GM21786 (cell line): ENCODE results near the gene RUVBL2.
"Not testable (repeated sequence)": the region's sequence is repeated elsewhere in the genome, so short reads cannot be mapped to it uniquely, and the experiment has no call there.

Source experiments
- ATAC-seq: cut with Tn5 transposase; IDR thresholded peaks from one replicate; pipeline ENCODE4 v1.9.1; 2021; ENCODE audit not compliant: unreplicated experiment

RUVBL2 gene

DNA sequence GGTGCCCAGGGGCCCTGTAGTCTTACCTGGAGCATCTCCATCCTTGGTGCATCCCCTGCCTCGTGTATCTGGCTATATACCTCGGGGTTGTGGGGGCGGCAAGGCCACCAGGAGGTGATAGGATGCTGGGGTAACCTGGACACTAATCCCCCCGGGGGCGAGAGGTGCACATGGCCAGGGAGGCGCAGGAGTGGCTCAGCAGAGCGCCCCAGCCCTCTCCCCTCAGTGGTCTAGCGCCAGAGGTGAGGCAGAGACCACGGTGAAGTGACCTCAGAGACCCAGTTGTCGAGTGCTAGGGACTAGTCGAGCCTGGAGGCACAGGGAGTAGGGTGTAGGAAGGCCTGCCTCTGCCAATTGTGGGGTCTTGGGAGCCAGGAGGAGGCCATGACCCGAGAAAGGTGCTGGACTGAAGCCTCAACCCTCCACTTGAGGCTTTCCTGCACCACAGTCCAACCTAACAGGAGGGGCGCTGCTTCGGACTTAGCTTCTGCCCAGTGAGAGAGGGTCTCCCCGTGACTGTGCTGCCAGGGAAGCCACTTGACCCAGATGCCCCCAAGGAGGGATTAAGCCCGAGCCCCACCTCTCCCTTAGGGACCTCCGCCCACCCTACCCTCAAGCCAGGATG lies 23.5 kb downstream of the RUVBL2 start, which contains the start of gene LHB:
LHB (minus strand) TSS at position 51 of the 625 bp plus-strand sequence; CDS start at position 41, 10 bp downstream.
- ATAC-seq = no peak

DNA sequence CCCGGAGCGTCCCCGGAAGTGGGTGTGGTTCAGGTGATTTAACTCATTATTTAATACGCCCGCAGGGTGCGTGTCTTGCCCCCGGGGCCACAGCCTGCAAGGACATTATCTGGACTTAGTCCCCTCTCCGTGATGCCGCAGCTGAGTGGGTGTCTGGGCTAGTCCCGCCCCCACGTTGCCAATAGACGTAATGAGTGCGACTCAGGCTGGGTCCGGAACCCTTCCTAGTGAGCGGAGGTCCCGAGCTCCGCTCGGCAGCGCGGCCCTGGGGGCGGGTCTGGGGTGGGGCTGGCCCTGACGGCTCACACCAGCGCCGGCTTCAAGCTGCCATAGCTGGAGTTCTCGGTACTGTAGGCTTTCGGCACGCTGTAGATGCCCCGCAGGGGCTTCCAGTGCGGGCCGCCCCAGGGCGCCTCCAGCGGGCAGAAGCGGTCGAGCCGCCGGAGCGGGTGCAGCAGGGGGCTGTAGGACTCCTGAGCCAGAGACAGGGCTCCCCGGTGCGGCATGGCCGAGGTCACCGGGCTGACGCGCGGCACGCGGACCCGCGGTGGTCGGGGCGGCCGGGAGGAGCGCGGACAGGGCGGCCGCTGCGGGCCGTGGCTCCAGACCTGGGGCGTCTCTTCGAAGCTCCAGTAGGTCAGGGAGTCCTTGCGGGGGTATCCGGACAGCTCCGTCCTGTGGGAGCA lies 24.1 kb downstream of the RUVBL2 start:
- ATAC-seq = no peak

DNA sequence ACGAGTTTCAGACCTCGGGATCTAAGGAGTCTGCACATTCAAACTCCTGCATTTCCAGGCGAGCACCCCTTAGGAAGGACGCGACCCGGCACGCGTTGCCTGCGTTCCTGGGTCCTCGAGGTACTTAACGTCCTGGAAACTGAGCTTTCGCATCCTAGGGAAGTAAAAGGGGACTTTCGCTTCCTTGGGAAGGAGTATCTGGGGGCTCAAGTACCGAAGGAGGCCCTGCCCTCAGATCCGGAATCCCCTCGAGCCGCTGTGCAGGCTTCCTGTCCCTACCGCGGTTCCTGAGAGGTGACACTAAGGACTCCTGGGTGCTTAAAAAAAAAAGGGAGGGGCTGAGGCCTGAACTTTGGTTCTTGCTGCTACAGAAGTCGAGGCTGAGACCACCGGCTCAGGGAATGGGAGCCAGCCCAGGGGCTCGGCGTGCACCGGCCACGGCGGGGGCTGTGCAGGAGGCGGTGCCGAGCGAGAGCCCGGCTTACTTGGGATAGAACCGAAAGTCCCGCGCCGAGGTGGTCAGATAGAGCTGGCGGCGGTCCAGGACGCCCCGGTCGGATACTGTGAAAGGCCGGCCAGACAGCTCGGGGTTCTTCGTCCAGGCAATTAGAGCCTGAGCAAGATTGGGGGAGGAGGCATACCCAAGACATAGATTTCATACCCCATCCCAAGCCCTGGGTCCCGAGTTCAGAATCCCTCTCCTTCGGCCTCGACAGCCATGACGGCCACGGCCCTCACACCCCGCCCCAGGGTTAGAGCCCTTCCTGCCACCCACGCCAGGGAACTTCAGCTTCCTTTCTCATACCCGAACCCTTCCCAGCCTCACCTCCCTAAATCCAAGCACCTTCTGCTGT lies 24.9 kb downstream of the RUVBL2 start:
- not testable (repeated sequence) for ATAC-seq

DNA sequence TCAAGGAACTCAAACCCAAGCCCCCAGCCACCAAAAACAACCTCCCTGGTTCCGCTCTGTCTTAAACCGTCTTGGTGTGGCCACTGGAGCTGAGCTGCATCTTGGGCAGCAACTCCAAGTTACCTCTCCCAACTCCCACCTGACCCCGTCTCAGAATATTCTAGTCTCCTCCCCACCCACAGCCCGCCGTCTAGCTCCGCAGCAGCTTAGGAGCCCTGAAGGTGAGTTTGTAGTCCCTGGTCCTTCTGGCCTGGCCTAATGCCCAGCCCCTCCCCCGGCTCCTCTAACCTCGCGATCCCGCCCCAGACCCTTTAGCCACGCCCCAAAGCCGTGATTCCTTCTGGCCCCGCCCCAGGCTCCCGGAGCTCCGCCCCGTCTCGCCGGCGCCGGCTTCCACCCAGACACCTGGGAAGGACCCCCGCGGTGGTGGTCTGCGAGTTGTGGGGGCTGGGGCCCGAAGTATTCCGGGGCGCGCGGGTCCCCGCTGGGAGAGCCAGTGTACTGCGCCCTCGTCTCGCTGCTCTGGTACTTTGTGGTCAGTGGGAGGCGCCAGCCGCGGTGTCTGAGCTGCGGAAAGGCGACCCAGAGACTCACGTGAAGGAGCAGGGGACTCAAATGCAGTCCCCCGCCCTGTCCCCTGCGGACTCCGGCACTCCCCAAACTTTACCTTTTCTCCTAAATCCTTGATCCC lies 25.7 kb downstream of the RUVBL2 start:
- ATAC-seq = no peak

DNA sequence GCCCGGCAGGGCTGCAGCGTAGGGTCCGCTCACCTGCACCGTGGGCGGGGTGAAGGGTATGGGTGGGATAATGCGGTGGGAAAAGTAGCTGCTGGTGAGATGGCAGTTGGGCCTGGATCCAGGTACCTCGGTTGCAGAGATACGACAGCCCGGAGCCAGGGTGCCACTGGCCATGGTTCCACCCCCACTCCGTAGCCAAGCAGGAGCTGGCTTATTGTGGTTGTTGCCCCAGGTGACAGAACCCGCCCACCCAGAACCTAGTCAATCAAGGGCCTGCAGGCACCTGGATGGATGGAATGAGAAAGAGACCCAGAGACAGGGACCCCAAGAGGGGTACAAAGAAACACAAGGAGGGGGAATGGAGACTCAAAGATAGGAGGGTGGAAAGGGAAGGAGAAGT lies 26.7 kb downstream of the RUVBL2 start:
- ATAC-seq = no peak

DNA sequence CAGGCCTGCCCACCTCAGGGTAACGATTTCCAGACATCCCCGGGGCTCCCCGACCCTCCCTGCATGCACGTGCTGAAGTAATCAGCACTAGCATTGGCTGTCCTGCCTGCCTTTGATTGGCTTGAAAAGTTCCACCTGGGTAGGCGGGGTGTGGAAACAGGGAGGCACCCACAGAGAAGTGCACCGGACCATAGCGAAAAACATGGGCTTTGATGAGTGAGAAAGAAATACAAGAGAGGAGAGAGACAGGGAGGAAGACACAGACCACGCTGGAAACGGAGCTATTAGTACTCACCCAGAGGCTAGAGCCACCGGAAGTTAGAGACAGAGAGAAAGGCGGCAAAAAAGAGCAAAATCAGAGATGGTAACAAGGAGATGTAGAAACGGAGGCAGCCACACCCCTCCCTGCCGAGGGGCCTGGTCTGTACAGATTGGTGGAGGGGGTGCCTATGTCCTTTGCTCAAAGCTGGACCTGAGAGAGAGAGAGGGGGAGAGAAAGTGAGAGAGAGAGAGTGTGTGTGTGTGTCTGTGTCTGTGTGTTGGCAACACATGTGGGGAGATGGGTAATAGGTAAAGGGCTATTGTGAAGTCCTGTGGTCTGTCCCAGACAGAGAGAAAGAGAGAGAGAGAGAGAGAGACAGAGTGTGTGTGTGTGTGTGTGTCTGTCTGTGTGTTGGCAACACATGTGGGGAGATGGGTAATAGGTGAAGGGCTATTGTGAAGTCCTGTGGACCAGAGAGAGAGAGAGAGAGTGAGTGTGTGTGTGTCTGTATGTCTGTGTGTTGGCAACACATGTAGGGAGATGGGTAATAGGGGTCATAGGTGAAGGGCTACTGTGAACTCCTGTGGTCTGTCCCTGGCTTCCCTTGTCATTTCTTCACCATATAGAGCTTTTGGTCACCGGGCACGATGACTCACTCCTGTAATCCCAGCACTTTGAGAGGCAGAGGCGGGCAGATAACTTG lies 27.5 kb downstream of the RUVBL2 start:
- ATAC-seq = no peak

DNA sequence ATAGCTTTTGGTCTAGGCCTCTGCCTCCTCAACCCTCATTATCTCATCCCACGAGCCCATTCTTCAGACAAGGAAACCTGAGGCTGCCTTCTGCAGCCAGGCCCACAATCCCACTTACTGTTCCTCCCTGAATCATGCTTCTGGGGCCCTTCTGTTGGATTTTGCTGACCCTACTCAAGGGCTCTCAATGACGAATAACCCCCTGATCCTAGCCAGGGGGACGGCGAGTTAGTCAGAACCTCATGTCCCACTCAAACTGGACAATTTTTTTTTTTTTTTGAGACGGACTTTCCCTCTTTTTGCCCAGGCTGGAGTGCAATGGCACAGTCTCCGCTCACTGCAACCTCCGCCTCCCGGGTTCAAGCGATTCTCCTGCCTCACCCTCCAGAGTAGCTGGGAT lies 28.4 kb downstream of the RUVBL2 start:
- ATAC-seq = no peak

DNA sequence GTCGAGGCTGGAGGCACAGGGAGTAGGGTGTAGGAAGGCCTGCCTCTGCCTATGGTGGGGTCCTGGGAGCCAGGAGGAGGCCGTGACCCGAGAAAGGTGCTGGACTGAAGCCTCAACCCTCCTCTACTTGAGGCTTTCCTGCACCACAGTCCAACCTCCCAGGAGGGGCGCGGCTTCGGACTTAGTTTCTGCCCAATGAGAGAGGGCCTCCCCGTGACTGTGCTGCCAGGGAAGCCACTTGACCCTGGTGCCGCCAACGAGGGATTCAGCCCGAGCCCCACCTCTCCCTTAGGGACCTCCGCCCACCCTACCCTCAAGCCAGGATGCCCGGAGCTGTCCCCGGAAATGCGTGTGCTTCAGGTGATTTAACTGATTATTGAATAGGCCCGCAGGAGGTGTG lies 30.5 kb downstream of the RUVBL2 start, which contains the start of gene CGB3:
CGB3 (minus strand) TSS at position 101 of the 400 bp plus-strand sequence. CDS start 362 bp downstream, outside the sequence.
- ATAC-seq = not testable (repeated sequence)

DNA sequence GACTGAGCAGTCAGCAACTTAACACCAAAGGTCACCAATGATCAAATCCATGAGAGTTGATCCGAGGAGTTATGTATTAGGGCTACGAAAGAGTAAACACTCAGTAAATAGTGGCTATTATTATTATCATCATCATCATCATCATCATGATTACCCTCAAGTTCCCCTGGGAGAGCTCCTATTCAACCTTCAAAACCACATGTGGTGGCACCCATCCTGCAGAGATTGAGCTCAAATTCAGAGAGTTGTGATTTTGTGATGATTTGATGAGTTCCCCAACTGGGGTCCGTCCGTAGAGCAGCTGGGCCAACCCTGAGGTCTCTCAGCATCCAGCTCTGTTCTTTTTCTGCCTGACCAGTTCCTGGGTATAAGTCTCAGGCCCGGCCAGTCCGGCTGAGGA lies 31.4 kb downstream of the RUVBL2 start:
- ATAC-seq = not testable (repeated sequence)

DNA sequence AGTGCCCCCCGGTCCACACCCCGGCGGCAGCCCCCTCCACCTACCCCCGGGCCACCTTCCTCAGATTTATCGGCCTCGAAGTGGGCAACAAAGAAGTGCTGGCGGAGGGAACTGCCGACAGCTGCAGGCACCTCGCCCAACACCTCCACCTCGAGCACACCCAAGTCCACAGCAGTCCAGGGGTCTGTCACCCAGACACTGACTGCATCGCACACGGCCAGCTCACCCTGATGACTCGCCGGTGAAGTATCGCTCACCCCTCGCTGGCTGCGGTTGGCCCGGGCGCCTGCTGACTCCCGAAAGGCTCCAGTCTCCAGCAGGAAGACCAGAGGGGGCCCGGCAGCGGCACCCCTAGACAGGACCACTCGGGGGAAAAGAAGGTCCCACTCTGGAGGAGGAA lies 31.9 kb downstream of the RUVBL2 start:
- not testable (repeated sequence) for ATAC-seq

DNA sequence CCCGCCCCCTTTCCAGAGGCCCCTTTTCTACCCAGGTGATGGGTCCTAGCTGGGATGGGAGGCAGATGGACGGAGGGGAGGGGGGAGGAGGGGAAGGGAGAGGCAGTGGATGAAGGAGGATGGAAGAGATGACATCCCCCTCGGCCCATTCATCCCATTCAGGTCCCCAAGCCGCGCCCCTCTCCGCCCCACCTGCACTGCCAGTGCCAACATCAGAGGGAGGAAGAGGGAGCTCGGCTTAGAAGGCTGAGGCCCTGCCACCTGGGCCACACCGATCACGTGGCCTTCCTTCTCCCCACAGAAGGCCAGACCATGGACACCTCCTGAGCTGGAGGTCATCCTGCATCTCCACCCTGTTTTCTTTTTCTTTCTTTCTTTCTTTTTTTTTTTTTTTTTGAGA lies 35.0 kb downstream of the RUVBL2 start:
- not testable (repeated sequence) for ATAC-seq

DNA sequence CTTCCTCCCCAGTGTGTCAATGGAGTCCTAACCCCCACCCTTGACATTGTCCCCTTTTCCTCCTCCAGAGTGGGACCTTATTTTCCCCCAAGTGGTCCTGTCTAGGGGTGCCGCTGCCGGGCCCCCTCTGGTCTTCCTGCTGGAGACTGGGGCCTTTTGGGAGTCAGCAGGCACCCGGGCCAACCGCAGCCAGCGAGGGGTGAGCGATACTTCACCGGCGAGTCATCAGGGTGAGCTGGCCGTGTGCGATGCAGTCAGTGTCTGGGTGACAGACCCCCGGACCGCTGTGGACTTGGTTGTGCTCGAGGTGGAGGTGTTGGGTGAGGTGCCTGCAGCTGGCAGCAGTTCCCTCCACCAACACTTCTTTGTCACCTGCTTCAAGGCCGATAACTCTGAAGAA lies 36.1 kb downstream of the RUVBL2 start:
- not testable (repeated sequence) for ATAC-seq

DNA sequence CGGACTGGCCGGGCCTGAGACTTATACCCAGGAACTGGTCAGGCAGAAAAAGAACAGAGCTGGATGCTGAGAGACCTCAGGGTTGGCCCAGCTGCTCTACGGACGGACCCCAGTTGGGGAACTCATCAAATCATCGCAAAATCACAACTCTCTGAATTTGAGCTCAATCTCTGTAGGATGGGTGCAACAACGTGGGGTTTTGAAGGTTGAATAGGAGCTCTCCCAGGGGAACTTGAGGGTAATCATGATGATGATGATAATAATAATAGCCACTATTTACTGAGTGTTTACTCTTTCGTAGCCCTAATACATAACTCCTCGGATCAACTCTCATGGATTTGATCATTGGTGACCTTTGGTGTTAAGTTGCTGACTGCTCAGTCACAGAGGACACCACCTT lies 36.6 kb downstream of the RUVBL2 start:
- ATAC-seq = not testable (repeated sequence)

DNA sequence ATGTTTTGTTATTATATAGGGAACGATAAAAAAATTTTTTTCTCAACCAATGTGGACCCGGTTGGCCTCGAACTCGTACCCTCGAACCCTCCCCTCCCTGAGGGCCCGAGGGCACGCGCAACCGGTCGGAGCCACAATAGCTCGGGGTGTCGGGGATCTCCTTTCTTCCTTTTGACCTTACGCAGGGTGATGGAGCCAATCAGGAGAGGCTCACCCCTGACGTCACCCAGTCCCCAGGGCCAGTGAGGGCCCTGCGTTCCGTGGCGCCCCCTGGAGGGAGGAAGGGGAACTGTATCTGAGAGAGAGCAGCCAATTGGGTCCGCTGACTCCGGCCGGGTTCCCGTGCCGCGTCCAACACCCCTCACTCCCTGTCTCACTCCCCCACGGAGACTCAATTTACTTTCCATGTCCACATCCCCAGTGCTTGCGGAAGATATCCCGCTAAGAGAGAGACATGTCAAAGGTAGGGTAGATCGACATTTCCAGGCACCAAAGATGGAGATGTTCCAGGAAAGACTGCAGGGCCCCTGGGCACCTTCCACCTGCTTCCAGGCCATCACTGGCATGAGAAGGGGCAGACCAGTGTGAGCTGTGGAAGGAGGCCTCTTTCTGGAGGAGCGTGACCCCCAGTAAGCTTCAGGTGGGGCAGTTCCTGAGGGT lies 38.1 kb downstream of the RUVBL2 start, which contains the start of gene CGB2:
CGB2 (plus strand) TSS at position 249 of the 660 bp plus-strand sequence; CDS start at position 455, 206 bp downstream.
- ATAC-seq = not testable (repeated sequence)

DNA sequence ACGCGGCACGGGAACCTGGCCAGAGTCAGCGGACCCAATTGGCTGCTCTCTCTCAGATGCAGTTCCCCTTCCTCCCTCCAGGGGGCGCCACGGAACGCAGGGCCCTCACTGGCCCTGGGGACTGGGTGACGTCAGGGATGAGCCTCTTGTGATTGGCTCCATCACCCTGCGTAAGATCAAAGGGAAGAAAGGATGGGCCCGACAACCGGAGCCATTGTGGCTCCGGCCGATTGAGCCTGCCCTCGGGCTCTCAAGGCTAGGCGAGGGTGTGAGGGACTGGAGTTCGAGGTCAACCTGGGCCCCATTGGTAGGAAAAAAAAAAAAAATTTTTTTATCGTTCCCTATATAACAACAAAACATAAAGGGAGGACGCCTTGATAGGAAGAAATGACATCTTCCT lies 43.1 kb downstream of the RUVBL2 start, which contains the start of gene CGB1:
CGB1 (minus strand) TSS at position 81 of the 400 bp plus-strand sequence. CDS start 184 bp downstream, outside the sequence.
- not testable (repeated sequence) for ATAC-seq

DNA sequence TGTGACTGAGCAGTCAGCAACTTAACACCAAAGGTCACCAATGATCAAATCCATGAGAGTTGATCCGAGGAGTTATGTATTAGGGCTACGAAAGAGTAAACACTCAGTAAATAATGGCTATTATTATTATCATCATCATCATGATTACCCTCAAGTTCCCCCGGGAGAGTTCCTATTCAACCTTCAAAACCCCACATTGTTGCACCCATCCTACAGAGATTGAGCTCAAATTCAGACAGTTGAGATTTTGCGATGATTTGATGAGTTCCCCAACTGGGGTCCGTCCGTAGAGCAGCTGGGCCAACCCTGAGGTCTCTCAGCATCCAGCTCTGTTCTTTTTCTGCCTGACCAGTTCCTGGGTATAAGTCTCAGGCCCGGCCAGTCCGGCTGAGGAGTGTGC lies 44.4 kb downstream of the RUVBL2 start:
- ATAC-seq = not testable (repeated sequence)

DNA sequence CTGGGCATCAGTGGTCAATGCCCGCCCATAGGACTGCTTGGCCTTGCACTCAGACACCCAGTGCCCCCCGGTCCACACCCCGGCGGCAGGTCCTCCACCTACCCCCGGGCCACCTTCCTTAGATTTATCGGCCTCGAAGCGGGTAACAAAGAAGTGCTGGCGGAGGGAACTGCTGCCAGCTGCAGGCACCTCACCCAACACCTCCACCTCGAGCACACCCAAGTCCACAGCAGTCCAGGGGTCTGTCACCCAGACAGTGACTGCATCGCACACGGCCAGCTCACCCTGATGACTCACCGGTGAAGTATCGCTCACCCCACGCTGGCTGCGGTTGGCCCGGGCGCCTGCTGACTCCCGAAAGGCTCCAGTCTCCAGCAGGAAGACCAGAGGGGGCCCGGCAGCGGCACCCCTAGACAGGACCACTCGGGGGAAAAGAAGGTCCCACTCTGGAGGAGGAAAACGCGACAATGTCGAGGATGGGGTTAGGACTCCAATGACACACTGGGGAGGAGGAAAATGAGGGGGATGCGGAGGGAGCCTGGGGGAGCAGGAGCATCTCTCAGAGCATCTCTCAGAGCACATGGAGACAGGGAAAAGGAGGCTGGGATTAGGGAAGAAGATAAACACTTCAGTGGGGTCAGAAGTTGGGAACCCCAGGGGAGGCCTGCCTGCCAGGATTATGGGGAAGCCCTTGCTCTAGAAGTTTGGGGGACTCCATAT lies 45.0 kb downstream of the RUVBL2 start:
- not testable (repeated sequence) for ATAC-seq

DNA sequence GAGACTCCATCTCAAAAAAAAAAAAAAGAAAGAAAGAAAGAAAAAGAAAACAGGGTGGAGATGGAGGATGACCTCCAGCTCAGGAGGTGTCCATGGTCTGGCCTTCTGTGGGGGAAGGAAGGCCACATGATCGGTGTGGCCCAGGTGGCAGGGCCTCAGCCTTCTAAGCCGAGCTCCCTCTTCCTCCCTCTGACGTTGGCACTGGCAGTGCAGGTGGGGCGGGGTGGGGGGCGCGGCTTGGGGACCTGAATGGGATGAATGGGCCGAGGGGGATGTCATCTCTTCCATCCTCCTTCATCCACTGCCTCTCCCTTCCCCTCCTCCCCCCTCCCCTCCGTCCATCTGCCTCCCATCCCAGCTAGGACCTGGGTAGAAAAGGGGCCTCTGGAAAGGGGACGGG lies 46.0 kb downstream of the RUVBL2 start:
- ATAC-seq = not testable (repeated sequence)
